Loucy (cell line): Measurements from ENCODE around the gene SFT2D3.

Experiments
- H2AFZ ChIP-seq: fragments of 200-600 bp; sonication (generic); 2 replicates; pipeline ENCODE4 v1.6.0; 2016; ENCODE audit warnings: antibody characterized with exemption, mild to moderate bottlenecking, low read length, moderate library complexity
- H3F3A ChIP-seq: fragments of 200-600 bp; 2 replicates; pipeline ENCODE4 v1.6.0; 2016; ENCODE audit warnings: antibody characterized with exemption, low read depth, mild to moderate bottlenecking
- H3K27me3 ChIP-seq: fragments of 200-600 bp; sonication (generic); 2 replicates; pipeline ENCODE4 v1.6.1; 2014; ENCODE audit warnings: low read length, mild to moderate bottlenecking; ENCODE audit not compliant: insufficient read depth, poor library complexity, severe bottlenecking
- H3K36me3 ChIP-seq: fragments of 200-600 bp; sonication (generic); 2 replicates; pipeline ENCODE4 v1.6.1; 2016; ENCODE audit warnings: low read length; ENCODE audit not compliant: insufficient read depth
- H3K4me1 ChIP-seq: fragments of 200-600 bp; sonication (generic); 2 replicates; pipeline ENCODE4 v1.5.1; 2014; ENCODE audit warnings: low read length, mild to moderate bottlenecking; ENCODE audit not compliant: insufficient read depth, poor library complexity, severe bottlenecking
- H3K4me2 ChIP-seq: fragments of 200-600 bp; sonication (generic); 2 replicates; pipeline ENCODE4 v1.6.0; 2014; ENCODE audit warnings: antibody characterized with exemption, low read length, low read depth, mild to moderate bottlenecking; ENCODE audit not compliant: poor library complexity, severe bottlenecking
- H3K4me3 ChIP-seq: fragments of 200-600 bp; sonication (generic); 2 replicates; pipeline ENCODE4 v1.5.1; 2014; ENCODE audit warnings: low read length, mild to moderate bottlenecking, mixed read lengths; ENCODE audit not compliant: poor library complexity, severe bottlenecking
- H3K79me2 ChIP-seq: fragments of 200-600 bp; sonication (generic); 2 replicates; pipeline ENCODE4 v1.6.1; 2014; ENCODE audit warnings: low read length; ENCODE audit not compliant: insufficient read depth
- H3K9ac ChIP-seq: fragments of 200-600 bp; sonication (generic); 2 replicates; pipeline ENCODE4 v1.6.0; 2014; ENCODE audit warnings: mild to moderate bottlenecking, low read depth, low read length, moderate library complexity; ENCODE audit not compliant: poor library complexity, severe bottlenecking
- H3K9me2 ChIP-seq: fragments of 200-600 bp; sonication (generic); replicated peaks from 2 replicates; pipeline ENCODE4 v1.6.1; 2016; ENCODE audit warnings: low read depth, low read length, mixed read lengths
- H3K9me3 ChIP-seq: fragments of 200-600 bp; sonication (generic); 2 replicates; pipeline ENCODE4 v1.6.1; 2014; ENCODE audit warnings: mild to moderate bottlenecking, antibody characterized with exemption, low read length, low read depth; ENCODE audit not compliant: insufficient read depth
- H4K20me1 ChIP-seq: fragments of 200-600 bp; sonication (generic); 2 replicates; pipeline ENCODE4 v1.6.0; 2014; ENCODE audit warnings: antibody characterized with exemption, low read length, mild to moderate bottlenecking; ENCODE audit not compliant: insufficient read depth, poor library complexity, severe bottlenecking
- CTCF ChIP-seq: fragments of 200-600 bp; sonication (generic); conservative IDR thresholded peaks from 2 replicates; pipeline ENCODE4 v1.5.1; 2014; ENCODE audit warnings: mild to moderate bottlenecking, antibody characterized with exemption, low read length
- EZH2phosphoT487 ChIP-seq: fragments of 200-600 bp; IDR thresholded peaks from 2 replicates; pipeline ENCODE4 v1.6.1; 2018; ENCODE audit warnings: antibody characterized with exemption, mild to moderate bottlenecking, moderate library complexity, borderline replicate concordance

SFT2D3 gene

GRCh38 chr2:127664895-127665225 lies 36.4 kb upstream of the SFT2D3 start:
- Histone ChIP-seq H3K9ac (no peak overlapping the region), H3K9me2 (no peaks in the 10 kb centered on the region), H3K79me2 (no peaks in the 10 kb centered on the region), H4K20me1 (no peaks in the 10 kb centered on the region), H3K9me3 (no peaks in the 10 kb centered on the region), H3K27me3 (no peaks in the 10 kb centered on the region), H3K4me1 (no peaks in the 10 kb centered on the region), H3K36me3 (no peaks in the 10 kb centered on the region), H3K4me2 (no peak overlapping the region), H3K4me3 (no peak overlapping the region), H2AFZ (no peak overlapping the region), H3F3A (no peaks in the 10 kb centered on the region)
- TF ChIP-seq EZH2phosphoT487 (no peak), CTCF (no peak)

GRCh38 chr2:127665267-127665893 lies 35.9 kb upstream of the SFT2D3 start:
- H3K9me3 ChIP-seq, result no peaks in the 10 kb centered on the region
- no peak overlapping the region for H3K4me2 ChIP-seq
- no peaks in the 10 kb centered on the region for H3K27me3 ChIP-seq
- no peak overlapping the region for H3K9ac ChIP-seq
- no peaks in the 10 kb centered on the region for H3F3A ChIP-seq
- no peaks in the 10 kb centered on the region for H3K4me1 ChIP-seq
- TF ChIP-seq EZH2phosphoT487 (no peak), CTCF (no peak)
- H3K36me3 ChIP-seq, result no peaks in the 10 kb centered on the region
- H3K9me2 ChIP-seq, result no peaks in the 10 kb centered on the region
- H3K4me3 ChIP-seq, result no peak overlapping the region
- H3K79me2 ChIP-seq, result no peaks in the 10 kb centered on the region
- no peak overlapping the region for H2AFZ ChIP-seq
- no peaks in the 10 kb centered on the region for H4K20me1 ChIP-seq

GRCh38 chr2:127669056-127669455 lies 32.2 kb upstream of the SFT2D3 start:
- no peaks in the 10 kb centered on the region for H3F3A ChIP-seq
- no peaks in the 10 kb centered on the region for H3K9me3 ChIP-seq
- H3K4me3 ChIP-seq, result no peak overlapping the region
- H3K9ac ChIP-seq, result no peak overlapping the region
- TF ChIP-seq CTCF, result no peak
- TF ChIP-seq EZH2phosphoT487, result no peak
- no peaks in the 10 kb centered on the region for H3K27me3 ChIP-seq
- H3K4me2 ChIP-seq, result no peak overlapping the region
- no peaks in the 10 kb centered on the region for H3K9me2 ChIP-seq
- no peak overlapping the region for H2AFZ ChIP-seq
- H3K4me1 ChIP-seq, result no peaks in the 10 kb centered on the region
- no peaks in the 10 kb centered on the region for H3K36me3 ChIP-seq
- H4K20me1 ChIP-seq, result no peaks in the 10 kb centered on the region
- no peaks in the 10 kb centered on the region for H3K79me2 ChIP-seq
